Left ventricle myocardium inferior (tissue), 1 donor: Measurements from ENCODE around the gene TMEM63A. TPM values are rescaled to one million over a fixed set of nuclear protein-coding genes. Genes with fewer than 3 reads are reported as not detected.

Source experiments
- DNase-seq: peaks from one replicate; pipeline ENCODE4 v3.0.0-alpha.2; 2020
- H3K27ac ChIP-seq: fragments of 200-600 bp; replicated peaks from 2 replicates; pipeline ENCODE4 v1.8.0; 2021
- H3K27me3 ChIP-seq: fragments of 200-600 bp; 2 replicates; pipeline ENCODE4 v1.8.0; 2021; ENCODE audit warnings: low read depth
- H3K36me3 ChIP-seq: fragments of 200-600 bp; 2 replicates; pipeline ENCODE4 v1.8.0; 2021
- H3K4me1 ChIP-seq: fragments of 200-600 bp; 2 replicates; pipeline ENCODE4 v1.8.0; 2021
- H3K4me3 ChIP-seq: fragments of 200-600 bp; 2 replicates; pipeline ENCODE4 v1.8.0; 2021; ENCODE audit warnings: mild to moderate bottlenecking, moderate library complexity
- H3K9me3 ChIP-seq: fragments of 200-600 bp; replicated peaks from 2 replicates; pipeline ENCODE4 v1.8.0; 2021
- intact Hi-C: fragments of 100-400 bp; cut with micrococcal nuclease; formaldehyde crosslinking; loops from one replicate; pipeline ENCODE4 v1.11.0; 2022
- total RNA-seq: library from RNA; stranded (reverse); fragmentation: NEBNext Ultra II Directional; extraction: Animal tissue kit (Norgen Biotek cat#: 25700); gene quantifications from one replicate; pipeline ENCODE4 v1.2.1, GENCODE V29; 2021
- TF ChIP-seq, protein P1 (sequence below): fragments of 200-600 bp; IDR thresholded peaks from 2 replicates; pipeline ENCODE4 v1.8.0; 2021; ENCODE audit warnings: antibody characterized with exemption, mild to moderate bottlenecking, borderline replicate concordance
- donor health status: DM: no; HTN: yes; CAD: no; lungs with severe emphysema.

Gene TMEM63A
- total RNA-seq, 1 donor from 2014 or later, result 30.4 TPM

DNA sequence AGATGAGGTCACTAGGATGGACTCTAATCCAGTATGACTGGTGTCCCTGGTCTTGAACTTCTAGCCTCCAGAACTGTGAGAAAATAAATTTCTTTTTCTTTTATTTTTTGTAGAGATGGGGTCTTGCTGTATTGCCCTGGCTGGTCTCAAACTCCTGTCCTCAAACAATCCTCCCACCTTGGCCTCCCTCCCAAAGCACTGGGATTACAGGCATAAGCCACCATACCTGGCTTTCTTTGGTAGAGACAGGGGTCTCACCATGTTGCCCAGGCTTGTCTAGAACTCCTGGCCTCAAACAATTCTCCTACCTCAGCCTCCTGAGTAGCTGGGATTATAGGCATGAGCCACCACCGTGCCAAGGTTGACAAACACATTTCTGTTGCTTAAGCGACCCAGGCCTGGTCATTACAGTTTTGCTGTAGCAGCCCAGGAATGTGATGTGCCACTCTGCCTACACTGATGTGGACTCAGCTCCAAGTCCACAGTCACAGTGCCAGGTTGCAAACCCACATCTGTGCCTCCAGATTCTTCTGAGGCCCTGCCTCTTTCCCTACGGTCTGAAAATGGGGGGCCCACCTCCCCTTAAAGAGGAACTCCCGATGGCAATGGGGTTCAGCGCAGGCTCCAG lies 25.9 kb upstream of the TMEM63A start:
- no peak for DNase-seq
- H3K4me1 ChIP-seq, result peaks cover 10% of the 10 kb centered on the region
- H3K9me3 ChIP-seq, result no peaks in the 10 kb centered on the region
- no peak overlapping the region for H3K4me3 ChIP-seq
- intact Hi-C loops, result no loop called here
- no peaks in the 10 kb centered on the region for H3K27me3 ChIP-seq
- H3K27ac ChIP-seq, result no peak overlapping the region
- H3K36me3 ChIP-seq, result no peaks in the 10 kb centered on the region
- TF ChIP-seq, protein P1, sequence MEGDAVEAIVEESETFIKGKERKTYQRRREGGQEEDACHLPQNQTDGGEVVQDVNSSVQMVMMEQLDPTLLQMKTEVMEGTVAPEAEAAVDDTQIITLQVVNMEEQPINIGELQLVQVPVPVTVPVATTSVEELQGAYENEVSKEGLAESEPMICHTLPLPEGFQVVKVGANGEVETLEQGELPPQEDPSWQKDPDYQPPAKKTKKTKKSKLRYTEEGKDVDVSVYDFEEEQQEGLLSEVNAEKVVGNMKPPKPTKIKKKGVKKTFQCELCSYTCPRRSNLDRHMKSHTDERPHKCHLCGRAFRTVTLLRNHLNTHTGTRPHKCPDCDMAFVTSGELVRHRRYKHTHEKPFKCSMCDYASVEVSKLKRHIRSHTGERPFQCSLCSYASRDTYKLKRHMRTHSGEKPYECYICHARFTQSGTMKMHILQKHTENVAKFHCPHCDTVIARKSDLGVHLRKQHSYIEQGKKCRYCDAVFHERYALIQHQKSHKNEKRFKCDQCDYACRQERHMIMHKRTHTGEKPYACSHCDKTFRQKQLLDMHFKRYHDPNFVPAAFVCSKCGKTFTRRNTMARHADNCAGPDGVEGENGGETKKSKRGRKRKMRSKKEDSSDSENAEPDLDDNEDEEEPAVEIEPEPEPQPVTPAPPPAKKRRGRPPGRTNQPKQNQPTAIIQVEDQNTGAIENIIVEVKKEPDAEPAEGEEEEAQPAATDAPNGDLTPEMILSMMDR, result no peak

GRCh38 chr1:225907341-225907740 lies 25.2 kb upstream of the TMEM63A start:
- no peak for DNase-seq
- no peak overlapping the region for H3K27ac ChIP-seq
- no peaks in the 10 kb centered on the region for H3K36me3 ChIP-seq
- H3K4me3 ChIP-seq, result no peak overlapping the region
- H3K4me1 ChIP-seq, result peaks cover 10% of the 10 kb centered on the region
- TF ChIP-seq, protein P1, result no peak
- H3K9me3 ChIP-seq, result no peaks in the 10 kb centered on the region
- intact Hi-C loops, result no loop called here
- H3K27me3 ChIP-seq, result no peaks in the 10 kb centered on the region

GRCh38 chr1:225906467-225906866 lies 24.3 kb upstream of the TMEM63A start:
- no peaks in the 10 kb centered on the region for H3K27me3 ChIP-seq
- intact Hi-C loops, result no loop called here
- DNase-seq, result no peak
- no peak overlapping the region for H3K27ac ChIP-seq
- peaks cover 7% of the 10 kb centered on the region for H3K4me1 ChIP-seq
- no peaks in the 10 kb centered on the region for H3K9me3 ChIP-seq
- TF ChIP-seq, protein P1, result no peak
- no peak overlapping the region for H3K4me3 ChIP-seq
- no peaks in the 10 kb centered on the region for H3K36me3 ChIP-seq

- Histone ChIP-seq H3K4me3 (no peak overlapping the region), H3K27me3 (no peaks in the 10 kb centered on the region), H3K36me3 (no peaks in the 10 kb centered on the region), H3K27ac (no peak overlapping the region), H3K4me1 (no peaks in the 10 kb centered on the region), H3K9me3 (no peaks in the 10 kb centered on the region)
- TF ChIP-seq, protein P1, result no peak
- no peak for DNase-seq
- intact Hi-C loops, result no loop called here
Observed at GRCh38 chr1:225903623-225904022, 21.4 kb upstream of the TMEM63A start.

GRCh38 chr1:225899044-225899925 lies 17.1 kb upstream of the TMEM63A start:
- Histone ChIP-seq H3K4me1 (no peaks in the 10 kb centered on the region), H3K9me3 (no peaks in the 10 kb centered on the region), H3K4me3 (no peak overlapping the region), H3K27ac (no peak overlapping the region), H3K36me3 (no peaks in the 10 kb centered on the region), H3K27me3 (no peaks in the 10 kb centered on the region)
- DNase-seq, result no peak
- TF ChIP-seq, protein P1, result no peak
- intact Hi-C loops, result no loop called here
